ENCODE data around the gene PLEKHD1.

Gene PLEKHD1

GRCh38 chr14:69493791-69494190 is 9.3 kb downstream of the PLEKHD1 start:
- no peak for TF ChIP-seq CTCF (IDR thresholded peaks at IDR 0.05)

GRCh38 chr14:69495341-69495921 is 10.9 kb downstream of the PLEKHD1 start:
- no peak for TF ChIP-seq CTCF (IDR thresholded peaks at IDR 0.05)

GRCh38 chr14:69499436-69499835 is 14.9 kb downstream of the PLEKHD1 start:
- no peak for TF ChIP-seq CTCF (IDR thresholded peaks at IDR 0.05)

- no peak for TF ChIP-seq CTCF (IDR thresholded peaks at IDR 0.05)
These were observed 15.6 kb downstream of the PLEKHD1 start for GRCh38 chr14:69500096-69500495.

- TF ChIP-seq CTCF (IDR thresholded peaks at IDR 0.05) = no peak
These were observed 16.2 kb downstream of the PLEKHD1 start for GRCh38 chr14:69500736-69501135.

GRCh38 chr14:69501423-69501838 is 16.9 kb downstream of the PLEKHD1 start:
- no peak for TF ChIP-seq CTCF (IDR thresholded peaks at IDR 0.05)

GRCh38 chr14:69504775-69505174 is 20.2 kb downstream of the PLEKHD1 start:
- TF ChIP-seq CTCF (IDR thresholded peaks at IDR 0.05) = no peak

Data from LNCAP (cell line).